HepG2 (cell line): Measurements from ENCODE around the gene ARMH3. TPM values are rescaled to one million over a fixed set of nuclear protein-coding genes. Genes with fewer than 3 reads are reported as not detected.

ENCODE experiments used
- DZIP1 ChIP-seq: sonication (generic); formaldehyde crosslinking; IDR thresholded peaks from 2 replicates; pipeline ENCODE4 v1.5.0; 2020; ENCODE audit warnings: mild to moderate bottlenecking, missing genetic modification reagents
- HOXD1 ChIP-seq: sonication (generic); formaldehyde crosslinking; IDR thresholded peaks from 2 replicates; pipeline ENCODE4 v1.5.0; 2020; ENCODE audit warnings: missing genetic modification reagents
- KAT2B ChIP-seq: fragments of 150-350 bp; IDR thresholded peaks from 2 replicates; pipeline ENCODE4 v1.6.1; 2014; ENCODE audit warnings: low read depth, low read length, borderline replicate concordance
- KDM5B ChIP-seq: sonication (generic); formaldehyde crosslinking; IDR thresholded peaks from 2 replicates; pipeline ENCODE4 v1.4.0; 2020; ENCODE audit warnings: missing genetic modification reagents, mild to moderate bottlenecking, borderline replicate concordance
- SIN3B ChIP-seq: fragments of 150-350 bp; IDR thresholded peaks from 2 replicates; pipeline ENCODE4 v1.6.1; 2014; ENCODE audit warnings: low read length
- SNAPC5 ChIP-seq: sonication (generic); formaldehyde crosslinking; IDR thresholded peaks from 2 replicates; pipeline ENCODE4 v1.8.1; 2023; ENCODE audit warnings: mild to moderate bottlenecking, missing genetic modification reagents, borderline replicate concordance
- SP4 ChIP-seq: sonication (generic); formaldehyde crosslinking; IDR thresholded peaks from 2 replicates; pipeline ENCODE4 v1.8.1; 2023; ENCODE audit warnings: mild to moderate bottlenecking, missing genetic modification reagents
- YEATS2 ChIP-seq: sonication (generic); formaldehyde crosslinking; IDR thresholded peaks from 2 replicates; pipeline ENCODE4 v1.4.0; 2020; ENCODE audit warnings: missing genetic modification reagents, borderline replicate concordance
- ZBTB25 ChIP-seq: IDR thresholded peaks from 2 replicates; pipeline ENCODE4 v1.6.1; 2018; ENCODE audit warnings: missing genetic modification reagents
- ZHX2 ChIP-seq, 2 experiments: sonication (generic) in 1 of 2; formaldehyde crosslinking in 1 of 2; IDR thresholded peaks; 2 replicates each; pipeline versions ENCODE4 v1.6.1 to v1.9.0; 2014 to 2022; ENCODE audit warnings: antibody characterized with exemption in 1 of 2, borderline replicate concordance in 1 of 2, inconsistent platforms in 1 of 2, low read depth in 1 of 2, missing genetic modification reagents in 1 of 2
- ZNF18 ChIP-seq: sonication (generic); formaldehyde crosslinking; IDR thresholded peaks from 2 replicates; pipeline ENCODE4 v1.8.0; 2022; ENCODE audit warnings: mild to moderate bottlenecking, missing genetic modification reagents; ENCODE audit not compliant: insufficient replicate concordance
- ZNF678 ChIP-seq: sonication (generic); formaldehyde crosslinking; IDR thresholded peaks from 2 replicates; pipeline ENCODE4 v1.4.0; 2020; ENCODE audit warnings: mild to moderate bottlenecking, missing genetic modification reagents
- ZNF720 ChIP-seq: sonication (generic); formaldehyde crosslinking; IDR thresholded peaks from 2 replicates; pipeline ENCODE4 v1.4.0; 2020; ENCODE audit warnings: missing genetic modification reagents
- ZNF761 ChIP-seq: sonication (generic); formaldehyde crosslinking; conservative IDR thresholded peaks from 2 replicates; pipeline ENCODE4 v1.4.0; 2020; ENCODE audit warnings: mild to moderate bottlenecking, missing genetic modification reagents
- ZSCAN21 ChIP-seq: sonication (generic); formaldehyde crosslinking; IDR thresholded peaks from 2 replicates; pipeline ENCODE4 v1.8.0; 2022; ENCODE audit warnings: mild to moderate bottlenecking, missing genetic modification reagents, moderate library complexity, borderline replicate concordance
- polyA plus RNA-seq, 8 experiments: library from polyadenylated mRNA; depleted of rRNA in 3 of 8; stranded (reverse) in 7 of 8; unstranded in 1 of 8; fragments of >200 nt; fragmentation: Illumina TruSeq in 4 of 8; extraction: Trizol in 4 of 8; gene quantifications; 2 replicates each; pipeline versions ENCODE4 v1.2.1 to v1.2.3, GENCODE V29; 2011 to 2016; ENCODE audit warnings: low read depth in 4 of 8, missing spikeins in 1 of 8, mixed read lengths in 1 of 8; ENCODE audit not compliant: insufficient read depth in 1 of 8
- total RNA-seq, 5 experiments: library from RNA; depleted of rRNA; stranded (reverse); fragments of >200 nt; fragmentation: Illumina TruSeq; extraction: Trizol; gene quantifications; 2 replicates each; pipeline ENCODE4 v1.2.3, GENCODE V29; 2016; ENCODE audit warnings: low read depth in 1 of 5

Gene ARMH3
- total and polyA plus RNA-seq, 2 of the 13 experiments (the other 11 are each of a cell fraction or from before 2014, with no cell fraction given), result 8.4 to 16.9 TPM

GRCh38 chr10:101818119-101818871 lies 237.7 kb downstream of the ARMH3 start, which contains the start of gene OGA (continued):
- TF ChIP-seq ZNF18 (no peak), ZSCAN21 (CRISPR knock-in tag) (no peak), ZNF761 (0 out of 2 replicates have a peak, but pooled peaks have one; percentile 45), SNAPC5 (CRISPR knock-in tag) (no peak), ZNF720 (no peak), KDM5B (CRISPR knock-in tag) (no peak), SP4 (CRISPR knock-in tag) (peak; percentile 9; the same call in 1 of the 2 replicates), HOXD1 (CRISPR knock-in tag) (peak; percentile 20; the same call in 1 of the 2 replicates), KAT2B (no peak), YEATS2 (CRISPR knock-in tag) (peak; percentile 34; the same call in 1 of the 2 replicates), ZNF678 (CRISPR knock-in tag) (no peak), DZIP1 (no peak), SIN3B (no peak), ZHX2 (IDR thresholded peaks at IDR 0.05; ENCODE audit: low read depth) (0 out of 2 replicates have a peak, but pooled peaks have one; percentile 41), ZHX2 (CRISPR knock-in tag; IDR thresholded peaks at IDR 0.05; ENCODE audit: borderline replicate concordance) (no peak), ZBTB25 (CRISPR knock-in tag) (no peak; the same call in 1 of the 2 replicates)
